ENCODE results near the gene PTPRR.
A peak's percentile ranks its signal among the peaks of the same experiment; 100 is the strongest.

The PTPRR gene

GRCh38 chr12:70638639-70639360 lies 281.7 kb downstream of the PTPRR start:
- Mint-ChIP-seq H3K27me3 (peaks cover 23% of the 10 kb centered on the region), H3K9me3 (no peaks in the 10 kb centered on the region), H3K27ac (no peak overlapping the region), H3K4me1 (ENCODE audit: low read depth) (no peaks in the 10 kb centered on the region), H3K4me3 (no peak overlapping the region), H3K36me3 (ENCODE audit: low read depth) (no peaks in the 10 kb centered on the region)

GRCh38 chr12:70637303-70638085 lies 283.0 kb downstream of the PTPRR start, which contains the start of gene PTPRB:
Gene PTPRB, minus strand, starts transcription at chr12:70637429. Its CDS starts 34 bp downstream, at chr12:70637395.
- Mint-ChIP-seq H3K27me3 (peaks cover 23% of the 10 kb centered on the region), H3K4me3 (no peak within 1 kb of the TSS), H3K9me3 (no peaks in the 10 kb centered on the region), H3K36me3 (ENCODE audit: low read depth) (no peaks in the 10 kb centered on the region), H3K27ac (no peak within 1 kb of the TSS), H3K4me1 (ENCODE audit: low read depth) (no peaks in the 10 kb centered on the region)

GRCh38 chr12:70635755-70636154 lies 284.8 kb downstream of the PTPRR start:
- no peaks in the 10 kb centered on the region for H3K36me3 Mint-ChIP-seq (ENCODE audit: low read depth)
- H3K4me1 Mint-ChIP-seq (ENCODE audit: low read depth) = no peaks in the 10 kb centered on the region
- H3K27me3 Mint-ChIP-seq = peaks cover 23% of the 10 kb centered on the region
- H3K4me3 Mint-ChIP-seq = no peak overlapping the region
- no peaks in the 10 kb centered on the region for H3K9me3 Mint-ChIP-seq
- H3K27ac Mint-ChIP-seq = no peak overlapping the region

- no peak overlapping the region for H3K4me3 Mint-ChIP-seq
- no peaks in the 10 kb centered on the region for H3K9me3 Mint-ChIP-seq
- peaks cover 6% of the 10 kb centered on the region for H3K27me3 Mint-ChIP-seq
- no peaks in the 10 kb centered on the region for H3K36me3 Mint-ChIP-seq (ENCODE audit: low read depth)
- H3K27ac Mint-ChIP-seq = no peak overlapping the region
- no peaks in the 10 kb centered on the region for H3K4me1 Mint-ChIP-seq (ENCODE audit: low read depth)
These were observed 291.6 kb downstream of the PTPRR start for GRCh38 chr12:70628701-70629480.

- no peaks in the 10 kb centered on the region for H3K36me3 Mint-ChIP-seq (ENCODE audit: low read depth)
- no peaks in the 10 kb centered on the region for H3K9me3 Mint-ChIP-seq
- no peak overlapping the region for H3K27ac Mint-ChIP-seq
- no peaks in the 10 kb centered on the region for H3K4me1 Mint-ChIP-seq (ENCODE audit: low read depth)
- no peak overlapping the region for H3K4me3 Mint-ChIP-seq
- peaks cover 9% of the 10 kb centered on the region for H3K27me3 Mint-ChIP-seq
These were observed 292.9 kb downstream of the PTPRR start for GRCh38 chr12:70627677-70628076.

- Mint-ChIP-seq H3K27me3 (peaks cover 9% of the 10 kb centered on the region), H3K27ac (no peak overlapping the region), H3K4me3 (no peak overlapping the region), H3K36me3 (ENCODE audit: low read depth) (no peaks in the 10 kb centered on the region), H3K9me3 (no peaks in the 10 kb centered on the region), H3K4me1 (ENCODE audit: low read depth) (no peaks in the 10 kb centered on the region)
These were observed 294.4 kb downstream of the PTPRR start for GRCh38 chr12:70626180-70626579.

GRCh38 chr12:70619471-70620152 lies 300.9 kb downstream of the PTPRR start:
- peaks cover 14% of the 10 kb centered on the region for H3K27me3 Mint-ChIP-seq
- H3K9me3 Mint-ChIP-seq = no peaks in the 10 kb centered on the region
- no peak overlapping the region for H3K27ac Mint-ChIP-seq
- no peak overlapping the region for H3K4me3 Mint-ChIP-seq
- no peaks in the 10 kb centered on the region for H3K36me3 Mint-ChIP-seq (ENCODE audit: low read depth)
- H3K4me1 Mint-ChIP-seq (ENCODE audit: low read depth) = no peaks in the 10 kb centered on the region

- no peaks in the 10 kb centered on the region for H3K4me1 Mint-ChIP-seq (ENCODE audit: low read depth)
- no peak overlapping the region for H3K27ac Mint-ChIP-seq
- H3K27me3 Mint-ChIP-seq = peaks cover 16% of the 10 kb centered on the region
- H3K4me3 Mint-ChIP-seq = no peak overlapping the region
- no peaks in the 10 kb centered on the region for H3K9me3 Mint-ChIP-seq
- H3K36me3 Mint-ChIP-seq (ENCODE audit: low read depth) = no peaks in the 10 kb centered on the region
These were observed 302.2 kb downstream of the PTPRR start for GRCh38 chr12:70618371-70618770.

GRCh38 chr12:70617450-70617849 lies 303.1 kb downstream of the PTPRR start:
- Mint-ChIP-seq H3K36me3 (ENCODE audit: low read depth) (no peaks in the 10 kb centered on the region), H3K27ac (no peak overlapping the region), H3K27me3 (peaks cover 22% of the 10 kb centered on the region), H3K4me1 (ENCODE audit: low read depth) (no peaks in the 10 kb centered on the region), H3K9me3 (no peaks in the 10 kb centered on the region), H3K4me3 (no peak overlapping the region)

- Mint-ChIP-seq H3K36me3 (ENCODE audit: low read depth) (no peaks in the 10 kb centered on the region), H3K4me1 (ENCODE audit: low read depth) (no peaks in the 10 kb centered on the region), H3K4me3 (no peak overlapping the region), H3K27ac (no peak overlapping the region), H3K27me3 (peaks cover 32% of the 10 kb centered on the region), H3K9me3 (no peaks in the 10 kb centered on the region)
These were observed 305.2 kb downstream of the PTPRR start for GRCh38 chr12:70615174-70615866.

- Mint-ChIP-seq H3K27me3 (peaks cover 53% of the 10 kb centered on the region), H3K27ac (no peak overlapping the region), H3K4me1 (ENCODE audit: low read depth) (no peaks in the 10 kb centered on the region), H3K9me3 (no peaks in the 10 kb centered on the region), H3K4me3 (no peak overlapping the region), H3K36me3 (ENCODE audit: low read depth) (no peaks in the 10 kb centered on the region)
These were observed 310.6 kb downstream of the PTPRR start for GRCh38 chr12:70609739-70610491.

GRCh38 chr12:70609203-70609602 lies 311.3 kb downstream of the PTPRR start:
- Mint-ChIP-seq H3K4me1 (ENCODE audit: low read depth) (no peaks in the 10 kb centered on the region), H3K27me3 (peaks cover 58% of the 10 kb centered on the region), H3K27ac (no peak overlapping the region), H3K36me3 (ENCODE audit: low read depth) (no peaks in the 10 kb centered on the region), H3K4me3 (peak overlapping the region; percentile 40), H3K9me3 (no peaks in the 10 kb centered on the region)

- no peak overlapping the region for H3K27ac Mint-ChIP-seq
- H3K36me3 Mint-ChIP-seq (ENCODE audit: low read depth) = no peaks in the 10 kb centered on the region
- peaks cover 52% of the 10 kb centered on the region for H3K27me3 Mint-ChIP-seq
- no peaks in the 10 kb centered on the region for H3K4me1 Mint-ChIP-seq (ENCODE audit: low read depth)
- H3K9me3 Mint-ChIP-seq = no peaks in the 10 kb centered on the region
- no peak overlapping the region for H3K4me3 Mint-ChIP-seq
These were observed 312.4 kb downstream of the PTPRR start for GRCh38 chr12:70608184-70608583.
